OCI-LY3 (cell line): ENCODE measurements around the gene ATG4A.

Experiments used
- EZH2phosphoT487 ChIP-seq: fragments of 200-600 bp; shearing (Covaris generic); IDR thresholded peaks from 2 replicates; pipeline ENCODE4 v1.6.1; 2018; ENCODE audit warnings: antibody characterized with exemption, mixed run types, low read depth
- TF ChIP-seq, protein P1 (sequence below): fragments of 200-600, 300-600 bp; sonication (generic); IDR thresholded peaks from 2 replicates; pipeline ENCODE4 v1.5.1; 2014; ENCODE audit warnings: antibody characterized with exemption, low read length, low read depth

- TF ChIP-seq, protein P1, sequence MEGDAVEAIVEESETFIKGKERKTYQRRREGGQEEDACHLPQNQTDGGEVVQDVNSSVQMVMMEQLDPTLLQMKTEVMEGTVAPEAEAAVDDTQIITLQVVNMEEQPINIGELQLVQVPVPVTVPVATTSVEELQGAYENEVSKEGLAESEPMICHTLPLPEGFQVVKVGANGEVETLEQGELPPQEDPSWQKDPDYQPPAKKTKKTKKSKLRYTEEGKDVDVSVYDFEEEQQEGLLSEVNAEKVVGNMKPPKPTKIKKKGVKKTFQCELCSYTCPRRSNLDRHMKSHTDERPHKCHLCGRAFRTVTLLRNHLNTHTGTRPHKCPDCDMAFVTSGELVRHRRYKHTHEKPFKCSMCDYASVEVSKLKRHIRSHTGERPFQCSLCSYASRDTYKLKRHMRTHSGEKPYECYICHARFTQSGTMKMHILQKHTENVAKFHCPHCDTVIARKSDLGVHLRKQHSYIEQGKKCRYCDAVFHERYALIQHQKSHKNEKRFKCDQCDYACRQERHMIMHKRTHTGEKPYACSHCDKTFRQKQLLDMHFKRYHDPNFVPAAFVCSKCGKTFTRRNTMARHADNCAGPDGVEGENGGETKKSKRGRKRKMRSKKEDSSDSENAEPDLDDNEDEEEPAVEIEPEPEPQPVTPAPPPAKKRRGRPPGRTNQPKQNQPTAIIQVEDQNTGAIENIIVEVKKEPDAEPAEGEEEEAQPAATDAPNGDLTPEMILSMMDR = peak; percentile 56
- no peak for TF ChIP-seq EZH2phosphoT487
These were observed 47.5 kb downstream of the ATG4A start for GRCh38 chrX:108138814-108139702.
